Omental fat pad (tissue), 4 donors: ENCODE data around the gene REEP6. TPM values are rescaled to one million over a fixed set of nuclear protein-coding genes. Genes with fewer than 3 reads are reported as not detected.

Source experiments
- ATAC-seq: fragments of 150-250 bp; one replicate; pipeline ENCODE4 v1.9.1; 2016; ENCODE audit warnings: mild to moderate bottlenecking, moderate library complexity; ENCODE audit not compliant: low FRiP score
- DNase-seq: peaks from one replicate; pipeline ENCODE4 v3.0.0-alpha.2; 2019; ENCODE audit warnings: low spot score
- CTCF ChIP-seq, 3 donors: fragments of 450-650 bp; IDR thresholded peaks; one replicate each; pipeline ENCODE4 v1.5.1; 2016 to 2017; ENCODE audit warnings: antibody characterized with exemption in 3 of 3, mild to moderate bottlenecking in 3 of 3, moderate library complexity in 2 of 3
- total RNA-seq, 4 donors: library from RNA; depleted of rRNA; stranded (reverse); fragments of >200 nt; gene quantifications; one replicate each; pipeline ENCODE4 v1.1.0, GENCODE V29; 2016

REEP6 gene
- total RNA-seq, 4 donors from 2014 or later, result 1.6 to 4.5 (median 2.8) TPM

GRCh38 chr19:1467215-1467489, 23.8 kb upstream of the REEP6 start:
- no peak for ATAC-seq
- TF ChIP-seq CTCF (IDR thresholded peaks at IDR 0.05), result no peak
- DNase-seq, result no peak

GRCh38 chr19:1467490-1468273, 23.3 kb upstream of the REEP6 start:
- no peak for TF ChIP-seq CTCF (IDR thresholded peaks at IDR 0.05)
- ATAC-seq (no peak), DNase-seq (no peak)

- DNase-seq (no peak), ATAC-seq (no peak)
- TF ChIP-seq CTCF (IDR thresholded peaks at IDR 0.05), result no peak
Observed at GRCh38 chr19:1468274-1468820, 22.6 kb upstream of the REEP6 start.

- TF ChIP-seq CTCF (IDR thresholded peaks at IDR 0.05), result no peak
- DNase-seq (no peak), ATAC-seq (no peak)
Observed at GRCh38 chr19:1468821-1469254, 22.1 kb upstream of the REEP6 start.

- TF ChIP-seq CTCF (IDR thresholded peaks at IDR 0.05), result no peak
- DNase-seq (no peak), ATAC-seq (no peak)
Observed at GRCh38 chr19:1469255-1470054, 21.5 kb upstream of the REEP6 start.

GRCh38 chr19:1470055-1470304, 21.0 kb upstream of the REEP6 start:
- no peak for TF ChIP-seq CTCF (IDR thresholded peaks at IDR 0.05)
- no peak for ATAC-seq

More at GRCh38 chr19:1470055-1470304, 21.0 kb upstream of the REEP6 start:
- DNase-seq, result no peak
